Measurements from ENCODE around the gene STON2. TPM values are rescaled to one million over a fixed set of nuclear protein-coding genes. Genes with fewer than 3 reads are reported as not detected.

STON2 gene
- total and polyA plus RNA-seq, 3 experiments from 2014 or later = 0.22 TPM; not detected in 2

GRCh38 chr14:81221579-81222102, 178.5 kb downstream of the STON2 start:
- H3K27me3 Mint-ChIP-seq = peaks cover 0 to 10% of the 10 kb centered on the region in 2 donors
- peaks cover 29 to 40% (median 37%) of the 10 kb centered on the region in 3 donors for H3K4me1 Mint-ChIP-seq
- ChIA-PET POLR2A (interaction anchor here (1.1 to 2.1 kb wide), 5 partner anchors 39 to 312 kb away, joined by 3 to 24 read pairs (median 12); partner anchors contain the start of genes CEP128 and SEL1L), CTCF (interaction anchor here (1.2 to 1.8 kb wide), 3 partner anchors 47 to 243 kb away, joined by 5 to 7 read pairs (median 6); no protein-coding TSS in a partner anchor)
- Histone ChIP-seq H3K36me3 (ENCODE audit: insufficient read depth, low read length) (no peaks in the 10 kb centered on the region), H3K4me1 (ENCODE audit: insufficient read depth, low read length) (peaks cover 30% of the 10 kb centered on the region), H3K4me3 (ENCODE audit: low read length) (peak overlapping the region; percentile 86), H3K27ac (ENCODE audit: low read depth, low read length) (peak overlapping the region; percentile 96), H3K9me3 (ENCODE audit: low read length) (no peaks in the 10 kb centered on the region), H3K27me3 (ENCODE audit: insufficient read depth, low read length, poor library complexity, severe bottlenecking) (no peaks in the 10 kb centered on the region)
- H3K9me3 Mint-ChIP-seq = peaks cover 0 to 2% (median 2%) of the 10 kb centered on the region in 5 donors
- peaks cover 0 to 20% (median 0%) of the 10 kb centered on the region in 3 donors for H3K36me3 Mint-ChIP-seq
- H3K27ac Mint-ChIP-seq = peak overlapping the region; percentile 97 to 99 (median 99)
- peak overlapping the region; percentile 93 to 98 (median 97) for H3K4me3 Mint-ChIP-seq
- DNase-seq = no peak

GRCh38 chr14:81220830-81221578, 179.1 kb downstream of the STON2 start, which contains the start of gene GTF2A1:
GTF2A1 (minus strand) TSS chr14:81220959; CDS start chr14:81220518, 441 bp downstream.
- peak within 1 kb of the TSS; percentile 95 to 100 (median 100) for H3K4me3 Mint-ChIP-seq
- no peaks in the 10 kb centered on the region for H3K27me3 ChIP-seq (ENCODE audit: insufficient read depth, low read length, poor library complexity, severe bottlenecking)
- peak within 1 kb of the TSS; percentile 97 to 100 (median 100) for H3K27ac Mint-ChIP-seq
- peak; percentile 93 to 97 (median 95) for DNase-seq
- peaks cover 32% of the 10 kb centered on the region for H3K4me1 ChIP-seq (ENCODE audit: insufficient read depth, low read length)
- H3K36me3 Mint-ChIP-seq = peaks cover 0 to 27% (median 3%) of the 10 kb centered on the region in 3 donors
- no peaks in the 10 kb centered on the region for H3K36me3 ChIP-seq (ENCODE audit: insufficient read depth, low read length)
- H3K9me3 Mint-ChIP-seq = peaks cover 0 to 2% (median 2%) of the 10 kb centered on the region in 5 donors
- POLR2A ChIA-PET = interaction anchor here (0.6 to 2.1 kb wide), 11 partner anchors 38 to 313 kb away, joined by 3 to 24 read pairs (median 7); partner anchors contain the start of genes CEP128, SEL1L and TSHR
- H3K9me3 ChIP-seq (ENCODE audit: low read length) = no peaks in the 10 kb centered on the region
- peak within 1 kb of the TSS; percentile 99 for H3K4me3 ChIP-seq (ENCODE audit: low read length)
- H3K27me3 Mint-ChIP-seq = peaks cover 0 to 10% of the 10 kb centered on the region in 2 donors
- H3K4me1 Mint-ChIP-seq = peaks cover 33 to 46% (median 43%) of the 10 kb centered on the region in 3 donors
- H3K27ac ChIP-seq (ENCODE audit: low read depth, low read length) = peak within 1 kb of the TSS; percentile 100
- CTCF ChIA-PET = interaction anchor here (1.1 to 1.8 kb wide), 3 partner anchors 51 to 290 kb away, joined by 4 to 7 read pairs (median 6); no protein-coding TSS in a partner anchor

- no peak for DNase-seq
- Histone ChIP-seq H3K36me3 (ENCODE audit: insufficient read depth, low read length) (peaks cover 3% of the 10 kb centered on the region), H3K4me3 (ENCODE audit: low read length) (peak overlapping the region; percentile 81), H3K9me3 (ENCODE audit: low read length) (no peaks in the 10 kb centered on the region), H3K27ac (ENCODE audit: low read depth, low read length) (peak overlapping the region; percentile 97), H3K4me1 (ENCODE audit: insufficient read depth, low read length) (peaks cover 32% of the 10 kb centered on the region), H3K27me3 (ENCODE audit: insufficient read depth, low read length, poor library complexity, severe bottlenecking) (no peaks in the 10 kb centered on the region)
- CTCF ChIA-PET = interaction anchor here (1.1 to 1.2 kb wide), 2 partner anchors 244 to 289 kb away, joined by 4 to 6 read pairs; no protein-coding TSS in a partner anchor
- Mint-ChIP-seq H3K36me3 (peaks cover 0 to 32% (median 6%) of the 10 kb centered on the region in 3 donors), H3K27ac (peak overlapping the region; percentile 97 to 100 (median 99)), H3K9me3 (peaks cover 0 to 2% (median 2%) of the 10 kb centered on the region in 5 donors), H3K4me3 (peak overlapping the region; percentile 93 to 98 (median 97)), H3K4me1 (peaks cover 36 to 51% (median 48%) of the 10 kb centered on the region in 3 donors), H3K27me3 (peaks cover 0 to 10% of the 10 kb centered on the region in 2 donors)
- POLR2A ChIA-PET = interaction anchor here (0.6 to 2.1 kb wide), 11 partner anchors 38 to 313 kb away, joined by 3 to 24 read pairs (median 7); partner anchors contain the start of genes CEP128, SEL1L and TSHR
Measured at GRCh38 chr14:81220580-81220829, 179.6 kb downstream of the STON2 start.

GRCh38 chr14:81219759-81220579, 180.2 kb downstream of the STON2 start:
- Mint-ChIP-seq H3K9me3 (peaks cover 0 to 2% (median 2%) of the 10 kb centered on the region in 5 donors), H3K4me1 (peaks cover 39 to 57% (median 53%) of the 10 kb centered on the region in 3 donors), H3K27ac (peak overlapping the region; percentile 97 to 100 (median 100)), H3K27me3 (peaks cover 0 to 10% of the 10 kb centered on the region in 2 donors), H3K4me3 (peak overlapping the region; percentile 95 to 100 (median 100)), H3K36me3 (peaks cover 0 to 37% (median 6%) of the 10 kb centered on the region in 3 donors)
- CTCF ChIA-PET = interaction anchor here (1.1 to 1.6 kb wide), 2 partner anchors 50 to 289 kb away, joined by 4 to 9 read pairs; no protein-coding TSS in a partner anchor
- DNase-seq = peak; percentile 32 to 79 (median 62)
- POLR2A ChIA-PET = interaction anchor here (0.6 to 2.1 kb wide), 11 partner anchors 48 to 314 kb away, joined by 3 to 24 read pairs (median 10); partner anchors contain the start of genes CEP128, SEL1L and TSHR
- Histone ChIP-seq H3K4me3 (ENCODE audit: low read length) (peak overlapping the region; percentile 99), H3K9me3 (ENCODE audit: low read length) (no peaks in the 10 kb centered on the region), H3K36me3 (ENCODE audit: insufficient read depth, low read length) (peaks cover 8% of the 10 kb centered on the region), H3K4me1 (ENCODE audit: insufficient read depth, low read length) (peaks cover 34% of the 10 kb centered on the region), H3K27ac (ENCODE audit: low read depth, low read length) (peak overlapping the region; percentile 100), H3K27me3 (ENCODE audit: insufficient read depth, low read length, poor library complexity, severe bottlenecking) (no peaks in the 10 kb centered on the region)

- Histone ChIP-seq H3K4me3 (ENCODE audit: low read length) (peak overlapping the region; percentile 99), H3K4me1 (ENCODE audit: insufficient read depth, low read length) (peaks cover 36% of the 10 kb centered on the region), H3K9me3 (ENCODE audit: low read length) (no peaks in the 10 kb centered on the region), H3K36me3 (ENCODE audit: insufficient read depth, low read length) (peaks cover 11% of the 10 kb centered on the region), H3K27me3 (ENCODE audit: insufficient read depth, low read length, poor library complexity, severe bottlenecking) (no peaks in the 10 kb centered on the region), H3K27ac (ENCODE audit: low read depth, low read length) (peak overlapping the region; percentile 100)
- peaks cover 0 to 10% of the 10 kb centered on the region in 2 donors for H3K27me3 Mint-ChIP-seq
- POLR2A ChIA-PET = interaction anchor here (0.6 to 1.5 kb wide), 7 partner anchors 17 to 289 kb away, joined by 3 to 12 read pairs (median 4); partner anchors contain the start of gene CEP128
- peaks cover 0 to 40% (median 7%) of the 10 kb centered on the region in 3 donors for H3K36me3 Mint-ChIP-seq
- DNase-seq = peak; percentile 77 to 93 (median 90)
- H3K4me3 Mint-ChIP-seq = peak overlapping the region; percentile 95 to 100 (median 100)
- H3K27ac Mint-ChIP-seq = peak overlapping the region; percentile 97 to 100 (median 100)
- H3K4me1 Mint-ChIP-seq = peaks cover 42 to 61% (median 57%) of the 10 kb centered on the region in 3 donors
- CTCF ChIA-PET = interaction anchor here (0.8 to 1.6 kb wide), 4 partner anchors 30 to 49 kb away, joined by 3 to 9 read pairs (median 4); no protein-coding TSS in a partner anchor
- H3K9me3 Mint-ChIP-seq = peaks cover 0 to 2% (median 2%) of the 10 kb centered on the region in 5 donors
Measured at GRCh38 chr14:81219210-81219758, 180.8 kb downstream of the STON2 start.

GRCh38 chr14:81211844-81212243, 188.3 kb downstream of the STON2 start:
- Histone ChIP-seq H3K36me3 (ENCODE audit: insufficient read depth, low read length) (peaks cover 41% of the 10 kb centered on the region), H3K9me3 (ENCODE audit: low read length) (no peaks in the 10 kb centered on the region), H3K4me3 (ENCODE audit: low read length) (no peak overlapping the region), H3K4me1 (ENCODE audit: insufficient read depth, low read length) (peaks cover 8% of the 10 kb centered on the region), H3K27me3 (ENCODE audit: insufficient read depth, low read length, poor library complexity, severe bottlenecking) (no peaks in the 10 kb centered on the region), H3K27ac (ENCODE audit: low read depth, low read length) (no peak overlapping the region)
- Mint-ChIP-seq H3K4me3 (peak overlapping the region in 1 of 7 donors; percentile 20), H3K9me3 (no peaks in the 10 kb centered on the region), H3K27me3 (no peaks in the 10 kb centered on the region), H3K4me1 (peaks cover 54 to 83% (median 77%) of the 10 kb centered on the region in 3 donors), H3K36me3 (peaks cover 0 to 88% (median 14%) of the 10 kb centered on the region in 3 donors), H3K27ac (peak overlapping the region in 2 of 8 donors; percentile 29 to 49)
- CTCF ChIA-PET = interaction anchor here (1.0 to 1.8 kb wide), 2 partner anchors 16 to 215 kb away, joined by 3 to 7 read pairs; no protein-coding TSS in a partner anchor
- peak in 3 of 5 donors; percentile 9 to 58 (median 9) for DNase-seq
- POLR2A ChIA-PET = no interaction called here

All from CD8-positive, alpha-beta memory T cell (primary cell).